ENCODE results near the gene PLEKHJ1.

GRCh38 chr19:2210987-2211740 lies 25.0 kb downstream of the PLEKHJ1 start:
- TF ChIP-seq CTCF (IDR thresholded peaks at IDR 0.05) (no peak), POLR2A (IDR thresholded peaks at IDR 0.05) (no peak)

Data from sigmoid colon (tissue), 3 donors.